Muscle of arm (tissue), 12 donors: ENCODE measurements around the gene SMTNL1. TPM values are rescaled to one million over a fixed set of nuclear protein-coding genes. Genes with fewer than 3 reads are reported as not detected.

Source experiments
- DNase-seq: peaks from one replicate; pipeline ENCODE4 v3.0.0-alpha.2; 2013
- polyA plus RNA-seq, 12 donors: library from polyadenylated mRNA; unstranded; fragments of 120-200 nt; gene quantifications; one replicate each; pipeline ENCODE4 v1.2.1, GENCODE V29; 2013; ENCODE audit not compliant: insufficient read length in 12 of 12

SMTNL1 gene
- polyA plus RNA-seq, 12 donors, result 63.6 to 366 (median 189) TPM

GRCh38 chr11:57543593-57543992 lies 6.2 kb downstream of the SMTNL1 start:
- DNase-seq, result no peak

GRCh38 chr11:57544566-57544965 lies 7.2 kb downstream of the SMTNL1 start:
- no peak for DNase-seq

GRCh38 chr11:57545883-57546282 lies 8.5 kb downstream of the SMTNL1 start:
- DNase-seq, result no peak

GRCh38 chr11:57546451-57546850 lies 9.1 kb downstream of the SMTNL1 start:
- no peak for DNase-seq

- DNase-seq, result no peak
Observed at GRCh38 chr11:57546869-57547475, 9.6 kb downstream of the SMTNL1 start.

GRCh38 chr11:57547854-57548377 lies 10.5 kb downstream of the SMTNL1 start:
- no peak for DNase-seq

- no peak for DNase-seq
Observed at GRCh38 chr11:57549983-57550382, 12.6 kb downstream of the SMTNL1 start.

- no peak for DNase-seq
Observed at GRCh38 chr11:57551941-57552340, 14.5 kb downstream of the SMTNL1 start.

GRCh38 chr11:57552479-57552878 lies 15.1 kb downstream of the SMTNL1 start:
- no peak for DNase-seq

GRCh38 chr11:57555393-57555792 lies 18.0 kb downstream of the SMTNL1 start:
- DNase-seq, result no peak

- no peak for DNase-seq
Observed at GRCh38 chr11:57556041-57556440, 18.6 kb downstream of the SMTNL1 start.

GRCh38 chr11:57560146-57560545 lies 22.8 kb downstream of the SMTNL1 start:
- DNase-seq, result no peak

- no peak for DNase-seq
Observed at GRCh38 chr11:57562596-57562995, 25.2 kb downstream of the SMTNL1 start.

GRCh38 chr11:57566005-57566904 lies 28.9 kb downstream of the SMTNL1 start:
- peak; percentile 46 for DNase-seq

- DNase-seq, result peak; percentile 35
Observed at GRCh38 chr11:57566905-57567514, 29.6 kb downstream of the SMTNL1 start.

GRCh38 chr11:57567515-57568329 lies 30.3 kb downstream of the SMTNL1 start, which contains the start of gene UBE2L6:
Gene UBE2L6 (minus strand): TSS chr11:57567672. CDS start chr11:57567611, 61 bp downstream.
- DNase-seq, result peak; percentile 55

GRCh38 chr11:57568330-57568766 lies 31.0 kb downstream of the SMTNL1 start:
- DNase-seq, result peak; percentile 87

GRCh38 chr11:57571606-57572005 lies 34.2 kb downstream of the SMTNL1 start:
- DNase-seq, result no peak

GRCh38 chr11:57574061-57574460 lies 36.7 kb downstream of the SMTNL1 start:
- no peak for DNase-seq

GRCh38 chr11:57584341-57584740 lies 46.9 kb downstream of the SMTNL1 start:
- no peak for DNase-seq

GRCh38 chr11:57585301-57585700 lies 47.9 kb downstream of the SMTNL1 start:
- DNase-seq, result no peak
